Measurements from ENCODE around the gene SPATA24. TPM values are rescaled to one million over a fixed set of nuclear protein-coding genes. Genes with fewer than 3 reads are reported as not detected.

Gene SPATA24
- polyA plus RNA-seq, 1 donor = 11.3 TPM

- Histone ChIP-seq H3K9me3 (ENCODE audit: control insufficient read depth, low read depth, low read length) (peaks cover 2% of the 10 kb centered on the region), H3K4me1 (ENCODE audit: control insufficient read depth, insufficient read depth, low read length) (peaks cover 70% of the 10 kb centered on the region), H3K27ac (ENCODE audit: low read length) (peak overlapping the region; percentile 59), H3K27me3 (ENCODE audit: control insufficient read depth, insufficient read depth, low read length) (no peaks in the 10 kb centered on the region), H3K4me3 (ENCODE audit: low read length) (peak overlapping the region; percentile 23), H3K36me3 (ENCODE audit: control insufficient read depth, insufficient read depth, low read length) (peaks cover 12% of the 10 kb centered on the region)
- no peak for DNase-seq
- WGBS (ENCODE audit: insufficient coverage, low lambda C conversion rate) = no CpG with 5 or more reads among the region's 3 CpGs
These were observed 21.1 kb downstream of the SPATA24 start for GRCh38 chr5:139382807-139383206.

- H3K36me3 ChIP-seq (ENCODE audit: control insufficient read depth, insufficient read depth, low read length) = peaks cover 14% of the 10 kb centered on the region
- no CpG with 5 or more reads among the region's 28 CpGs for WGBS (ENCODE audit: insufficient coverage, low lambda C conversion rate)
- DNase-seq = peak in 1 of 2 donors; percentile 57
- H3K9me3 ChIP-seq (ENCODE audit: control insufficient read depth, low read depth, low read length) = peaks cover 2% of the 10 kb centered on the region
- H3K27ac ChIP-seq (ENCODE audit: low read length) = peak overlapping the region; percentile 59
- H3K4me1 ChIP-seq (ENCODE audit: control insufficient read depth, insufficient read depth, low read length) = peaks cover 65% of the 10 kb centered on the region
- no peaks in the 10 kb centered on the region for H3K27me3 ChIP-seq (ENCODE audit: control insufficient read depth, insufficient read depth, low read length)
- H3K4me3 ChIP-seq (ENCODE audit: low read length) = peak overlapping the region; percentile 23
These were observed 21.8 kb downstream of the SPATA24 start for GRCh38 chr5:139381837-139382761.

- H3K27me3 ChIP-seq (ENCODE audit: control insufficient read depth, insufficient read depth, low read length) = no peaks in the 10 kb centered on the region
These were observed 24.1 kb downstream of the SPATA24 start for GRCh38 chr5:139379626-139380449.

GRCh38 chr5:139378941-139379361 is 24.9 kb downstream of the SPATA24 start:
- WGBS (ENCODE audit: insufficient coverage, low lambda C conversion rate) = no CpG with 5 or more reads among the region's 13 CpGs
- Histone ChIP-seq H3K4me3 (ENCODE audit: low read length) (no peak overlapping the region), H3K27me3 (ENCODE audit: control insufficient read depth, insufficient read depth, low read length) (no peaks in the 10 kb centered on the region), H3K27ac (ENCODE audit: low read length) (no peak overlapping the region), H3K4me1 (ENCODE audit: control insufficient read depth, insufficient read depth, low read length) (peaks cover 44% of the 10 kb centered on the region), H3K9me3 (ENCODE audit: control insufficient read depth, low read depth, low read length) (peaks cover 2% of the 10 kb centered on the region), H3K36me3 (ENCODE audit: control insufficient read depth, insufficient read depth, low read length) (peaks cover 21% of the 10 kb centered on the region)
- peak in 1 of 2 donors; percentile 33 for DNase-seq

More at GRCh38 chr5:139379626-139380449, 24.1 kb downstream of the SPATA24 start:
- Histone ChIP-seq H3K4me3 (ENCODE audit: low read length) (no peak overlapping the region), H3K27ac (ENCODE audit: low read length) (no peak overlapping the region), H3K9me3 (ENCODE audit: control insufficient read depth, low read depth, low read length) (peaks cover 2% of the 10 kb centered on the region), H3K4me1 (ENCODE audit: control insufficient read depth, insufficient read depth, low read length) (peaks cover 53% of the 10 kb centered on the region), H3K36me3 (ENCODE audit: control insufficient read depth, insufficient read depth, low read length) (peaks cover 17% of the 10 kb centered on the region)
- no peak for DNase-seq
- WGBS (ENCODE audit: insufficient coverage, low lambda C conversion rate) = no CpG with 5 or more reads among the region's 15 CpGs

- peaks cover 2% of the 10 kb centered on the region for H3K9me3 ChIP-seq (ENCODE audit: control insufficient read depth, low read depth, low read length)
- no peak overlapping the region for H3K4me3 ChIP-seq (ENCODE audit: low read length)
- peaks cover 41% of the 10 kb centered on the region for H3K4me1 ChIP-seq (ENCODE audit: control insufficient read depth, insufficient read depth, low read length)
- H3K27ac ChIP-seq (ENCODE audit: low read length) = no peak overlapping the region
- peaks cover 21% of the 10 kb centered on the region for H3K36me3 ChIP-seq (ENCODE audit: control insufficient read depth, insufficient read depth, low read length)
- no peaks in the 10 kb centered on the region for H3K27me3 ChIP-seq (ENCODE audit: control insufficient read depth, insufficient read depth, low read length)
- no CpG with 5 or more reads among the region's 47 CpGs for WGBS (ENCODE audit: insufficient coverage, low lambda C conversion rate)
- DNase-seq = no peak
These were observed 25.6 kb downstream of the SPATA24 start for GRCh38 chr5:139378101-139378825.

- Histone ChIP-seq H3K4me3 (ENCODE audit: low read length) (no peak overlapping the region), H3K4me1 (ENCODE audit: control insufficient read depth, insufficient read depth, low read length) (peaks cover 34% of the 10 kb centered on the region), H3K27me3 (ENCODE audit: control insufficient read depth, insufficient read depth, low read length) (no peaks in the 10 kb centered on the region), H3K27ac (ENCODE audit: low read length) (no peak overlapping the region), H3K36me3 (ENCODE audit: control insufficient read depth, insufficient read depth, low read length) (peaks cover 24% of the 10 kb centered on the region), H3K9me3 (ENCODE audit: control insufficient read depth, low read depth, low read length) (peaks cover 2% of the 10 kb centered on the region)
- DNase-seq = no peak
- WGBS (ENCODE audit: insufficient coverage, low lambda C conversion rate) = no CpG with 5 or more reads among the region's 3 CpGs
These were observed 26.7 kb downstream of the SPATA24 start for GRCh38 chr5:139377226-139377625.

- peaks cover 2% of the 10 kb centered on the region for H3K9me3 ChIP-seq (ENCODE audit: control insufficient read depth, low read depth, low read length)
- H3K27me3 ChIP-seq (ENCODE audit: control insufficient read depth, insufficient read depth, low read length) = no peaks in the 10 kb centered on the region
- DNase-seq = no peak
- H3K4me1 ChIP-seq (ENCODE audit: control insufficient read depth, insufficient read depth, low read length) = peaks cover 26% of the 10 kb centered on the region
- H3K27ac ChIP-seq (ENCODE audit: low read length) = no peak overlapping the region
- peaks cover 32% of the 10 kb centered on the region for H3K36me3 ChIP-seq (ENCODE audit: control insufficient read depth, insufficient read depth, low read length)
- WGBS (ENCODE audit: insufficient coverage, low lambda C conversion rate) = no CpG with 5 or more reads among the region's 7 CpGs
- H3K4me3 ChIP-seq (ENCODE audit: low read length) = no peak overlapping the region
These were observed 27.5 kb downstream of the SPATA24 start for GRCh38 chr5:139376364-139376763.

GRCh38 chr5:139374909-139375308 is 29.0 kb downstream of the SPATA24 start:
- WGBS (ENCODE audit: insufficient coverage, low lambda C conversion rate) = 100% methylated on average over 1 of the region's 2 CpGs
- no peaks in the 10 kb centered on the region for H3K27me3 ChIP-seq (ENCODE audit: control insufficient read depth, insufficient read depth, low read length)
- H3K27ac ChIP-seq (ENCODE audit: low read length) = no peak overlapping the region
- H3K4me1 ChIP-seq (ENCODE audit: control insufficient read depth, insufficient read depth, low read length) = peaks cover 15% of the 10 kb centered on the region
- peaks cover 2% of the 10 kb centered on the region for H3K9me3 ChIP-seq (ENCODE audit: control insufficient read depth, low read depth, low read length)
- H3K36me3 ChIP-seq (ENCODE audit: control insufficient read depth, insufficient read depth, low read length) = peaks cover 38% of the 10 kb centered on the region
- no peak for DNase-seq
- no peak overlapping the region for H3K4me3 ChIP-seq (ENCODE audit: low read length)

GRCh38 chr5:139371482-139372435 is 32.1 kb downstream of the SPATA24 start:
- Histone ChIP-seq H3K27me3 (ENCODE audit: control insufficient read depth, insufficient read depth, low read length) (no peaks in the 10 kb centered on the region), H3K27ac (ENCODE audit: low read length) (no peak overlapping the region), H3K36me3 (ENCODE audit: control insufficient read depth, insufficient read depth, low read length) (peaks cover 42% of the 10 kb centered on the region), H3K9me3 (ENCODE audit: control insufficient read depth, low read depth, low read length) (no peaks in the 10 kb centered on the region), H3K4me3 (ENCODE audit: low read length) (no peak overlapping the region), H3K4me1 (ENCODE audit: control insufficient read depth, insufficient read depth, low read length) (peaks cover 4% of the 10 kb centered on the region)
- no peak for DNase-seq
- WGBS (ENCODE audit: insufficient coverage, low lambda C conversion rate) = 90% methylated on average over 2 of the region's 7 CpGs
